Suprapubic skin (tissue), 3 donors: ENCODE measurements around the gene NAXD.

Source experiments
- POLR2AphosphoS5 ChIP-seq, 3 donors: sonication (generic); formaldehyde crosslinking; IDR thresholded peaks; one replicate each; pipeline ENCODE4 v1.6.1; 2017; ENCODE audit warnings: antibody characterized with exemption in 3 of 3
- TF ChIP-seq, protein P1 (sequence below), 2 donors: fragments of 200-600 bp in 1 of 2; fragments of 450-650 bp in 1 of 2; sonication (generic) in 1 of 2; IDR thresholded peaks; one replicate each; pipeline ENCODE4 v1.5.1; 2016 to 2019; ENCODE audit warnings: antibody characterized with exemption in 2 of 2, mild to moderate bottlenecking in 1 of 2, moderate library complexity in 1 of 2

- no peak for TF ChIP-seq POLR2AphosphoS5 (IDR thresholded peaks at IDR 0.05)
- TF ChIP-seq, protein P1, sequence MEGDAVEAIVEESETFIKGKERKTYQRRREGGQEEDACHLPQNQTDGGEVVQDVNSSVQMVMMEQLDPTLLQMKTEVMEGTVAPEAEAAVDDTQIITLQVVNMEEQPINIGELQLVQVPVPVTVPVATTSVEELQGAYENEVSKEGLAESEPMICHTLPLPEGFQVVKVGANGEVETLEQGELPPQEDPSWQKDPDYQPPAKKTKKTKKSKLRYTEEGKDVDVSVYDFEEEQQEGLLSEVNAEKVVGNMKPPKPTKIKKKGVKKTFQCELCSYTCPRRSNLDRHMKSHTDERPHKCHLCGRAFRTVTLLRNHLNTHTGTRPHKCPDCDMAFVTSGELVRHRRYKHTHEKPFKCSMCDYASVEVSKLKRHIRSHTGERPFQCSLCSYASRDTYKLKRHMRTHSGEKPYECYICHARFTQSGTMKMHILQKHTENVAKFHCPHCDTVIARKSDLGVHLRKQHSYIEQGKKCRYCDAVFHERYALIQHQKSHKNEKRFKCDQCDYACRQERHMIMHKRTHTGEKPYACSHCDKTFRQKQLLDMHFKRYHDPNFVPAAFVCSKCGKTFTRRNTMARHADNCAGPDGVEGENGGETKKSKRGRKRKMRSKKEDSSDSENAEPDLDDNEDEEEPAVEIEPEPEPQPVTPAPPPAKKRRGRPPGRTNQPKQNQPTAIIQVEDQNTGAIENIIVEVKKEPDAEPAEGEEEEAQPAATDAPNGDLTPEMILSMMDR (IDR thresholded peaks at IDR 0.05), result no peak
These were observed 32.9 kb downstream of the NAXD start for GRCh38 chr13:110648146-110648819.
